SH-SY5Y (cell line): ENCODE measurements around the gene AVP.

ENCODE experiments used
- GATA2 ChIP-seq: IDR thresholded peaks from 2 replicates; pipeline ENCODE4 v1.6.1; 2011; ENCODE audit warnings: mild to moderate bottlenecking, low read depth, low read length
- GATA3 ChIP-seq: IDR thresholded peaks from 2 replicates; pipeline ENCODE4 v1.6.1; 2011; ENCODE audit warnings: low read depth, mild to moderate bottlenecking, low read length, moderate library complexity

DNA sequence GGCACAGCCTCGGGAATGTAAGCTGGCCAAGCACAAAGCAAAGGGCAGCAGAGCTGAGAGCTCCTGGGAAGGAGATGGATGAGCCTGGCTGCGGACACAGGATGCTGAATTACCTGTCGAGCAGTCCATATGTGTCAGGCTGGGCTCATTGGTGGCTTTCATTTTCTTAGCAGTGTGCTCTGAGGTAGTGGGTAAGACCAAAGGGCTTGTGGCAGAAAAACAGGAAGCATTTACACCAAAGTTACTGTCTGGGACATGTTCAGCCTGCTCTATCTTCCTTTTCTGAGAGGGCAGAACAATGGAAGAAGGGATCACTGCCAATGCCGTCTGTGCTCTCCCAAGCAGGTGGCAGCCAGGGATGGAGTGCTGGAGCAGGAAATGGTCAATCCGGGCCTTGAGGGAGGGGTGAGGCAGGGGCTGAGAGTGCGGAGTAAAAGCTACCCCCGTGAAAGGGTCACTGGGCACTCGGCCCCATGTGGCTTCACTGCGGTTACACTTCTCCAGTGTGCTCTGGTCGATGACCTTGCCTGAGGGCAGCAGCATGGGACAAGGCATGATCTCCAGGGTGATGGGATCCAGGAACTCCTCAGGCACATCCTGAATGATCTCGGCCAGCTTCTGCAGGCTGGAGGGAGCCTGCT, 36.9 kb upstream of the AVP start:
- TF ChIP-seq GATA3, result no peak
- no peak for TF ChIP-seq GATA2
